Spleen (tissue), 11 donors: ENCODE data around the gene TIPARP. TPM values are rescaled to one million over a fixed set of nuclear protein-coding genes. Genes with fewer than 3 reads are reported as not detected.

Experiments
- DNase-seq: peaks from one replicate; pipeline ENCODE4 v3.0.0-alpha.2; 2020
- H3K27ac ChIP-seq, 8 donors: fragments of 200-600 bp; sonication (generic) in 7 of 8; 1 replicate in 4 of 8; 2 replicates in 4 of 8; pipeline versions ENCODE4 v1.5.0 to v1.8.0; 2016 to 2021; ENCODE audit warnings: inconsistent platforms in 4 of 8, mild to moderate bottlenecking in 4 of 8, moderate library complexity in 1 of 8
- H3K27me3 ChIP-seq, 7 donors: fragments of 200-600 bp; sonication (generic) in 6 of 7; replicated peaks in 1 of 7; 1 replicate in 4 of 7; 2 replicates in 3 of 7; pipeline versions ENCODE4 v1.5.0 to v1.8.0; 2016 to 2021; ENCODE audit warnings: inconsistent platforms in 3 of 7, mild to moderate bottlenecking in 1 of 7
- H3K36me3 ChIP-seq, 6 donors: fragments of 200-600 bp; sonication (generic) in 5 of 6; 1 replicate in 4 of 6; 2 replicates in 2 of 6; pipeline versions ENCODE4 v1.5.0 to v1.8.0; 2016 to 2021; ENCODE audit warnings: inconsistent platforms in 2 of 6
- H3K4me1 ChIP-seq, 6 donors: fragments of 200-600 bp; sonication (generic) in 5 of 6; 1 replicate in 3 of 6; 2 replicates in 3 of 6; pipeline versions ENCODE4 v1.5.0 to v1.8.0; 2016 to 2021; ENCODE audit warnings: inconsistent platforms in 3 of 6
- H3K4me3 ChIP-seq, 8 donors: fragments of 200-600 bp; sonication (generic) in 7 of 8; 1 replicate in 4 of 8; 2 replicates in 4 of 8; pipeline versions ENCODE4 v1.5.0 to v1.8.0; 2016 to 2021; ENCODE audit warnings: inconsistent platforms in 4 of 8, mild to moderate bottlenecking in 4 of 8, moderate library complexity in 2 of 8
- H3K9me3 ChIP-seq, 8 donors: fragments of 200-600 bp; sonication (generic) in 7 of 8; 1 replicate in 4 of 8; 2 replicates in 4 of 8; pipeline versions ENCODE4 v1.5.0 to v1.8.0; 2016 to 2021; ENCODE audit warnings: inconsistent platforms in 4 of 8
- CTCF ChIP-seq, 11 experiments: fragments of 200-600 bp in 7 of 11; fragments of 450-650 bp in 4 of 11; sonication (generic) in 4 of 11; IDR thresholded peaks in 8 of 11; conservative IDR thresholded peaks in 3 of 11; 1 replicate in 7 of 11; 2 replicates in 4 of 11; pipeline versions ENCODE4 v1.4.0 to v1.8.0; 2016 to 2021; ENCODE audit warnings: antibody characterized with exemption in 11 of 11, inconsistent platforms in 4 of 11, mild to moderate bottlenecking in 1 of 11
- POLR2A ChIP-seq, 3 donors: fragments of 450-650 bp; IDR thresholded peaks; one replicate each; pipeline ENCODE4 v1.5.1; 2017; ENCODE audit warnings: antibody characterized with exemption in 3 of 3, mild to moderate bottlenecking in 1 of 3
- POLR2AphosphoS5 ChIP-seq, 3 donors: sonication (generic); formaldehyde crosslinking; IDR thresholded peaks; one replicate each; pipeline ENCODE4 v1.5.1; 2017; ENCODE audit warnings: antibody characterized with exemption in 3 of 3
- WGBS, 5 donors: extraction: QIAGEN DNeasy Blood & Tissue Kit in 3 of 5; methylation state at CpG; one replicate each; pipeline versions ENCODE4 v1.1.5 to v1.1.7; 2013 to 2018; 5-methylcytosine and 5-hydroxymethylcytosine counted together
- intact Hi-C: fragments of 100-400 bp; cut with DNase I; formaldehyde crosslinking; loops from one replicate; pipeline ENCODE4 v1.15.0; 2023; ENCODE audit warnings: low total_unique reads
- polyA plus RNA-seq, 3 donors: library from polyadenylated mRNA; stranded (reverse); fragments of 200-250 nt; gene quantifications; one replicate each; pipeline ENCODE4 v1.2.1, GENCODE V29; 2013
- total RNA-seq, 7 donors: library from RNA; depleted of rRNA in 3 of 7; stranded (reverse); fragments of >200 nt in 3 of 7; fragmentation: NEBNext Ultra II Directional in 4 of 7; extraction: Animal tissue kit (Norgen Biotek cat#: 25700) in 4 of 7; gene quantifications; one replicate each; pipeline versions ENCODE4 v1.1.0 to v1.2.1, GENCODE V29; 2016 to 2021
- donor health status: healthy with polysubstance abuse.
- donor health status: DM: no; HTN: no; CAD: no; lungs with moderate emphysema.
- donor health status: DM: no; HTN: no; CAD: no.
- donor health status: Bipolar disorder and iron deficiency.
- donor health status: healthy.
- donor health status: DM: no; HTN: no; CAD: no.
- donor health status: DM: yes; HTN: yes; CAD: no.

Gene TIPARP
- total and polyA plus RNA-seq, 10 donors = 4.5 to 39.8 (median 25.1) TPM

- Histone ChIP-seq H3K4me3 (no peak overlapping the region), H3K36me3 (no peaks in the 10 kb centered on the region), H3K27me3 (no peaks in the 10 kb centered on the region), H3K27ac (no peak overlapping the region), H3K9me3 (peaks cover 0 to 14% (median 7%) of the 10 kb centered on the region in 8 donors), H3K4me1 (no peaks in the 10 kb centered on the region)
- intact Hi-C loops = no loop called here
- no peak for DNase-seq
- TF ChIP-seq CTCF (IDR thresholded peaks at IDR 0.05 in 8 of 11, conservative IDR thresholded peaks at IDR 0.05 in 3 of 11) (no peak), POLR2AphosphoS5 (IDR thresholded peaks at IDR 0.05) (no peak), POLR2A (IDR thresholded peaks at IDR 0.05) (no peak)
Measured at GRCh38 chr3:156742401-156742800, 68.0 kb downstream of the TIPARP start.

- H3K27me3 ChIP-seq = no peaks in the 10 kb centered on the region
- peaks cover 0 to 17% (median 9%) of the 10 kb centered on the region in 8 donors for H3K9me3 ChIP-seq
- H3K4me1 ChIP-seq = no peaks in the 10 kb centered on the region
- no peak for DNase-seq
- H3K4me3 ChIP-seq = no peak overlapping the region
- intact Hi-C loops = no loop called here
- H3K27ac ChIP-seq = no peak overlapping the region
- 82 to 94% (median 89%) methylated on average over 5 of the region's 5 CpGs for WGBS, 5 donors
- H3K36me3 ChIP-seq = no peaks in the 10 kb centered on the region
- TF ChIP-seq CTCF (IDR thresholded peaks at IDR 0.05 in 8 of 11, conservative IDR thresholded peaks at IDR 0.05 in 3 of 11) (no peak), POLR2AphosphoS5 (IDR thresholded peaks at IDR 0.05) (no peak), POLR2A (IDR thresholded peaks at IDR 0.05) (no peak)
Measured at GRCh38 chr3:156743859-156744258, 69.5 kb downstream of the TIPARP start.

GRCh38 chr3:156744631-156745030 is 70.2 kb downstream of the TIPARP start:
- Histone ChIP-seq H3K27me3 (no peaks in the 10 kb centered on the region), H3K4me3 (no peak overlapping the region)
- 78 to 89% (median 85%) methylated on average over 7 of the region's 7 CpGs for WGBS, 5 donors

GRCh38 chr3:156745766-156746165 is 71.4 kb downstream of the TIPARP start:
- no peaks in the 10 kb centered on the region for H3K36me3 ChIP-seq
- intact Hi-C loops = no loop called here
- WGBS, 5 donors = 78 to 95% (median 82%) methylated on average over 1 of the region's 1 CpG

More at GRCh38 chr3:156744631-156745030, 70.2 kb downstream of the TIPARP start:
- Histone ChIP-seq H3K4me1 (no peaks in the 10 kb centered on the region), H3K36me3 (no peaks in the 10 kb centered on the region), H3K9me3 (peaks cover 0 to 17% (median 9%) of the 10 kb centered on the region in 8 donors), H3K27ac (no peak overlapping the region)
- intact Hi-C loops = no loop called here
- TF ChIP-seq POLR2AphosphoS5 (IDR thresholded peaks at IDR 0.05) (no peak), CTCF (IDR thresholded peaks at IDR 0.05 in 8 of 11, conservative IDR thresholded peaks at IDR 0.05 in 3 of 11) (no peak), POLR2A (IDR thresholded peaks at IDR 0.05) (no peak)
- DNase-seq = no peak

More at GRCh38 chr3:156745766-156746165, 71.4 kb downstream of the TIPARP start:
- Histone ChIP-seq H3K9me3 (peaks cover 0 to 17% (median 9%) of the 10 kb centered on the region in 8 donors), H3K27me3 (no peaks in the 10 kb centered on the region), H3K4me1 (no peaks in the 10 kb centered on the region), H3K4me3 (no peak overlapping the region), H3K27ac (no peak overlapping the region)
- DNase-seq = no peak
- TF ChIP-seq CTCF (IDR thresholded peaks at IDR 0.05 in 8 of 11, conservative IDR thresholded peaks at IDR 0.05 in 3 of 11) (no peak), POLR2A (IDR thresholded peaks at IDR 0.05) (no peak), POLR2AphosphoS5 (IDR thresholded peaks at IDR 0.05) (no peak)
